CD4-positive, alpha-beta T cell treated with Interleukin-10 for 1 hour (primary cell): Measurements from ENCODE around the gene USP35.
"Not testable (repeated sequence)": the region's sequence is repeated elsewhere in the genome, so short reads cannot be mapped to it uniquely, and the experiment has no call there.

Experiments used
- DNase-seq: peaks from one replicate; pipeline ENCODE4 v3.0.0-alpha.2; 2020

The USP35 gene

GRCh38 chr11:78168539-78169477, 19.9 kb upstream of the USP35 start:
- DNase-seq, result no peak

GRCh38 chr11:78170413-78170812, 18.3 kb upstream of the USP35 start:
- no peak for DNase-seq

DNA sequence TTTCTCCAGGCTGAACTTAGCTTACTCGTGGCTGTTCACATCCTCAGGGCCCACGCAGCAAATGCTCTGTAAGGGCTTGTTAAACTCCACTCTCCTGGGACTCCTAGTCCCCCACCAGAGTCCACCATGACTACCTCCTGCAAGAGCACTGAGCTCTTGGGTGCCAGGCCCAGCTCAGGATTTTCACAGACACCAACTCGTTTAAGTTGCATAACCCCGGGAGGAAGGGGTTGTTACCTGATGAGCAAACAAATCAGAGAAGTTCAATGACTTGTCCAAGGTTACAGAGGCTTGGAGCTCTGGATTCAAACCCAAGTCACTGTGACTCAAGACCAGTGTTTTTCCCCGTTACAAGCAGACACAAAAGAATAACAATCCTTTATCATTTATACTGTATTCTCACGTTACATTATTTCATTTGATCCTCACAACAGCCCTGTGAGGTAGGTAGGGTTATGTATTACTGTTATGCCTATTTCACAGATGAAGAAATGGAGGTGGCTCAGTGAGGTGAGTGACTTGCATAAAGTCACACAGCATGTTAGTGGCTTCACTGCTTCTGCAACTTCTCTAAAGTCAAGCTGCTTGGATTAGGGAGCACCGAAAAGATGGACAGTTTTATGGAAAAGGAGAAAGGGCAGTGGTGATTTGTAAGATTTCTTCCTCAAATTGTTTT, 17.7 kb upstream of the USP35 start:
- no peak for DNase-seq

DNA sequence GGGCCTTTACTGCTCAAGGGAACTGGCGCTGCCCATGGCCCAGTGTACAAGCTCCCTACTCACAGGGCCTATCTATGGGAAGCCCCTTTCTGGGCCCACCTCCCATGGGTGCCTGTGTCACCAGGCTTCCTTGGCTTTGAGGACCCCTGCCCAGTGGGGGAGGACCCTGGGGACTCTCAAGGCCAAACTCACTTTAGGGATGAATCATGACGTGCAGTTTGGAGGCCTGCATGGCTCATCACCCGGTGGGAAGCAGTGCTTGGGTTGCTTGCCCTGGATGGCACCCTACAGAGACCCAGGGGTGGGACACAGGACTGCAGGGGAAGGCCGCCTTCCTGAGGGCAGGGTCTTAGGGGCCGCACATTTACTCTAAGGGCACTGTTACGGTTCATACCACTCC, 16.8 kb upstream of the USP35 start:
- DNase-seq, result no peak

DNA sequence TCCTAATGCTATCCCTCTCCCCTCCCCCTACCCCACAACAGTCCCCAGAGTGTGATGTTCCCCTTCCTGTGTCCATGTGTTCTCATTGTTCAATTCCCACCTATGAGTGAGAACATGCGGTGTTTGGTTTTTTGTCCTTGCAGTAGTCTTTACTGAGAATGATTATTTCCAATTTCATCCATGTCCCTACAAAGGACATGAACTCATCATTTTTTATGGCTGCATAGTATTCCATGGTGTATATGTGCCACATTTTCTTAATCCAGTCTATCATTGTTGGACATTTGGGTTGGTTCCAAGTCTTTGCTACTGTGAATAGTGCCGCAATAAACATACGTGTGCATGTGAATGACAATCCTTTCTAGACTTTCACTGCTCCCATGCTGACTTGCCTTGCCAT, 12.9 kb upstream of the USP35 start:
- DNase-seq, result not testable (repeated sequence)

- no peak for DNase-seq
These were observed 12.0 kb upstream of the USP35 start for GRCh38 chr11:78176605-78177141.

DNA sequence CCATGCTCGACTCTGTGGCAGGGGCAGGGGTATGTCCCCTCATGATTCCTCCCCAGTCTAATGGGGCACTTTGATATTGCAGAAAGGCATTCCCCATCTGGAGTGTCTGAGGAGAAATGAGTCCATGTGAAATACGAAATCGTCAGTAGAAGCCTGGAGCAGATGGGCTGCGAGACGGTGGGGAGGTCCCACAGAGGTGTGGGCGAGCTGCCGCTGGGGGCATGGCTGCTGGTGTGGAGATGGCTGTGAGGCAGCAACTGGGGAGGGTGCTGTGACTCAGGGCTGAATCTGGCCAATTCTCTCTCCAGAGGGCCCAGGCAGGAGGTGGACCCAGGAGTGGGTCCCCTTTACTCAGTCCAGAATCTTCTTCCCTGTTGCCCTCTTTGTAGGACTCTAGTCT, 11.5 kb upstream of the USP35 start:
- no peak for DNase-seq

- no peak for DNase-seq
These were observed 9.2 kb upstream of the USP35 start for GRCh38 chr11:78179459-78180071.

- no peak for DNase-seq
These were observed 8.0 kb upstream of the USP35 start for GRCh38 chr11:78180751-78181150.

GRCh38 chr11:78181185-78181584, 7.5 kb upstream of the USP35 start:
- DNase-seq, result no peak

- DNase-seq, result peak; percentile 72
These were observed 1.1 kb upstream of the USP35 start for GRCh38 chr11:78187366-78188285.

DNA sequence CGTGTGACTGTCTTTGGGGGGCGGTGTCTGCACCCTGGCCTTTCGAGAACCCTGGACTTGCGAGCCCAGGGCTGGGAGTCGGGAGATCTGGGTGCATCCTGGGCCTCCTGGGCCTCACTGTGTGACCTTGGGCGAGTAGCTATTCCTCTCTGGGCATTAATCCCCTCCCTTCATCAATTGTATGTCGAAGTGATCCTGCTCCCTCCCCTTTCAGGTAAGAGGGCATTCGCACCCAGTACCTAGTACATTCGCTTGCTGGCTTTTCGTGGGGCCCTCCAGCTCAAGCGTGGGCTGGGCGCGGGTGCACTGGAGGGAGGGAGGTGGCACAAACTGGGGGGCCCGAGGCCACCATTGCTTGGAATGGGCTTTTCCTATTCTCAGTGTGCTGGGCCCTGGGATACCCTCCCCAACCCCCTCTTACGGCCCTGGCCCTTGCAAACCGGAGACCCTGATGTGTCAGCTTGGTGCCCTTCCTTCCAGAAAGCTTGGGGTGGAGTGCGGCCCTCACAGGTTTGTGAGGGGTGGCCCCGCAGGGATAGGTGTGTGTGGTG, 530 bp downstream of the USP35 start:
- DNase-seq, result no peak

DNA sequence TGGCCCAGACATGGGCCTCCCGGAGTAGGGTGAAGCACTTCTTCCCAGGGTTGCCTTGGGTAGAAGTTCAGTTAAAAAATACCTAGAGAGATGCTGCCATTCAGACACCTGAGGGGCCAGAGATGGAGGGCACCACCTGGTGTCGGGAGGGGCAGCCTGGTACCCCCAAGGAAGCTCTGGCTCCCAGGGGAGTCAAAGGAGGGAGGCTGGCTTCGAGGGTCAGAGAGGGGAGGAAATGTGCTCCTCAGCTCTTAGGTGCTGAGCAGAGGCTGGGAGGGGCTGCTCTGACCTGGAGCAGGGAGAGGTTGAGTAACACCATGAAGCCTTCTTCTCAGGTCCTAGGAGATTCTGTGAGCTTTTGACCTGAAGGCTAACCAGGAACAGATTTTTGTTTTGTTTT, 1.1 kb downstream of the USP35 start:
- no peak for DNase-seq

GRCh38 chr11:78190374-78190773, 1.7 kb downstream of the USP35 start:
- no peak for DNase-seq

- no peak for DNase-seq
These were observed 2.3 kb downstream of the USP35 start for GRCh38 chr11:78190871-78191538.

DNA sequence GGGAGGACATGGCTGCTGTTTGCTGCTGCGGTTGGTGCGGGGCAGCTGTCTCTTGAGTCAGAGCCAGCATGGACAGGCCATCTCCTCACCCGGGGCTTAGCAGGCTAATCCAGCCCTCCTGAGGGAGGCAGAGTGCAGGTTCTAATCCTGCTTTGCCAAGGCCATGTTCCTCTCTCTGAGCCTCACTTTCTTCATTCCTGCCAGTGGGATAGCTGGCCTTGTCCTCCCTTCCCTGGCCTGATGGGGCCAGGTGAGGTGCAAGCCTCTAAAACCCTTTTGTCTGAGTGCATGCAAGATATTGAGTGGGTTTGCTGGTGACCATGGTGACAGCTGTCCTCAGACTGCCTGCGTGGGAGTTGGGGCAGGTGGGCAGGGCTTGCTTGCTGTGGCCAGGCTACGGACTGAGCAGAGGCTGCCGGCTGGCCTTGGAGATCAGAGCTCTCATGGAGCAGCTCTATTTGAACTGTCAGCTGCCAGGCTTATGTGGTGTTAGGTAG, 3.6 kb downstream of the USP35 start:
- no peak for DNase-seq

GRCh38 chr11:78192911-78193351, 4.2 kb downstream of the USP35 start:
- no peak for DNase-seq

GRCh38 chr11:78193806-78194205, 5.1 kb downstream of the USP35 start:
- DNase-seq, result no peak

GRCh38 chr11:78194490-78194889, 5.8 kb downstream of the USP35 start:
- no peak for DNase-seq

DNA sequence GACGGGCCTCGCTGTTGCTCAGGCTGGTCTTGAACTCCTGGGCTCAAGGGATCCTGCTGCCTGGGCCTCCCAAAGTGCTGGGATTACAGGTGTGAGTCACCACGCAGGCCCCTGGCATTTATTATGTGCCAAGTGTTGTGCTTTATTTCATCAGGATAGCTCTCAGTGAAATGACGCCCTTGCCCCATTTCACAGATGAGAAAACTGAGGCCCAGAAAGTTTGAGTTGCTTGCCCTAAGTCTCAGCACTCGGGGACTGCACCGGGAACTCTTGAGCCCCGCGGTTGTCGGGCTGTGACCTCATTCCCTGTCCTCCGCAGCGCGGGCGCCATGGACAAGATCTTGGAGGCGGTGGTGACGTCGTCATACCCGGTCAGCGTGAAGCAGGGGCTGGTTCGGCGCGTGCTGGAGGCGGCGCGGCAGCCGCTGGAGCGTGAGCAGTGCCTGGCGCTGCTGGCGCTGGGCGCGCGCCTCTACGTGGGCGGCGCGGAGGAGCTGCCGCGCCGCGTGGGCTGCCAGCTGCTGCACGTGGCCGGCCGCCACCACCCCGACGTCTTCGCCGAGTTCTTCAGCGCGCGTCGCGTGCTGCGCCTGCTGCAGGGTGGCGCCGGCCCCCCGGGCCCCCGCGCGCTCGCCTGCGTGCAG, 7.3 kb downstream of the USP35 start:
- no peak for DNase-seq

DNA sequence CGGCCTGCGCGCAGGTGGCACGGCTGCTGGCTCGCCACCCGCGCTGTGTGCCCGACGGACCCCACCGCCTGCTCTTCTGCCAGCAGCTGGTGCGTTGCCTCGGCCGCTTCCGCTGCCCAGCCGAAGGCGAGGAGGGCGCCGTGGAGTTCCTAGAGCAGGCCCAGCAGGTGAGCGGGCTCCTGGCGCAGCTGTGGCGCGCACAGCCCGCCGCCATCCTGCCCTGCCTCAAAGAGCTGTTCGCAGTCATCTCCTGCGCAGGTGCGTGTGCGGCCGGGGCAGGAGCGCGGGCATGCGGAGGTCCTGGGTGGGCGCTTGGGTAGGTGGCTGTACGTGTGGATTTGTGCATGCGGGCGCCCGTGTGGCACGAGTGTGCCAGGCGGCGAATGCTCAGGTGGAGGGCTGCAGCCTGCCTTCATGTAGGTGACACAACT, 8.0 kb downstream of the USP35 start:
- no peak for DNase-seq
